GM18517 (cell line): ENCODE results near the gene XPA.
"Not testable (repeated sequence)": the region's sequence is repeated elsewhere in the genome, so short reads cannot be mapped to it uniquely, and the experiment has no call there.

ENCODE experiments used
- ATAC-seq: cut with Tn5 transposase; IDR thresholded peaks from one replicate; pipeline ENCODE4 v1.9.1; 2021; ENCODE audit warnings: mild to moderate bottlenecking, moderate library complexity; ENCODE audit not compliant: unreplicated experiment

Gene XPA

GRCh38 chr9:97704345-97704677 is 7.2 kb upstream of the XPA start:
- no peak for ATAC-seq

GRCh38 chr9:97703437-97704344 is 6.6 kb upstream of the XPA start:
- ATAC-seq, result no peak

- not testable (repeated sequence) for ATAC-seq
Observed at GRCh38 chr9:97699824-97700223, 2.7 kb upstream of the XPA start.

- ATAC-seq, result not testable (repeated sequence)
Observed at GRCh38 chr9:97699281-97699680, 2.1 kb upstream of the XPA start.

- ATAC-seq, result no peak
Observed at GRCh38 chr9:97698865-97699264, 1.7 kb upstream of the XPA start.

GRCh38 chr9:97697837-97698236 is 697 bp upstream of the XPA start:
- no peak for ATAC-seq

- ATAC-seq, result peak; percentile 19
Observed at GRCh38 chr9:97695995-97696802, 941 bp downstream of the XPA start.

- no peak for ATAC-seq
Observed at GRCh38 chr9:97695390-97695789, 1.8 kb downstream of the XPA start.

GRCh38 chr9:97694769-97695168 is 2.4 kb downstream of the XPA start:
- ATAC-seq, result no peak

- ATAC-seq, result no peak
Observed at GRCh38 chr9:97689401-97690180, 7.5 kb downstream of the XPA start.

GRCh38 chr9:97688654-97689053 is 8.5 kb downstream of the XPA start:
- ATAC-seq, result no peak

- ATAC-seq, result no peak
Observed at GRCh38 chr9:97682242-97682641, 14.9 kb downstream of the XPA start.

GRCh38 chr9:97675655-97676054 is 21.5 kb downstream of the XPA start:
- no peak for ATAC-seq

- ATAC-seq, result no peak
Observed at GRCh38 chr9:97673922-97674321, 23.2 kb downstream of the XPA start.

GRCh38 chr9:97672403-97672802 is 24.7 kb downstream of the XPA start:
- no peak for ATAC-seq

- no peak for ATAC-seq
Observed at GRCh38 chr9:97670586-97670985, 26.6 kb downstream of the XPA start.

- ATAC-seq, result no peak
Observed at GRCh38 chr9:97668485-97668884, 28.7 kb downstream of the XPA start.

GRCh38 chr9:97666907-97667686 is 30.0 kb downstream of the XPA start:
- no peak for ATAC-seq

- ATAC-seq, result no peak
Observed at GRCh38 chr9:97665742-97666141, 31.4 kb downstream of the XPA start.

- no peak for ATAC-seq
Observed at GRCh38 chr9:97660847-97661246, 36.3 kb downstream of the XPA start.

- no peak for ATAC-seq
Observed at GRCh38 chr9:97660340-97660739, 36.8 kb downstream of the XPA start.
